ENCODE measurements around the gene MEGF6.

- TF ChIP-seq CTCF (IDR thresholded peaks at IDR 0.05) (no peak), EP300 (IDR thresholded peaks at IDR 0.05) (no peak)
These were observed 94.2 kb downstream of the MEGF6 start for GRCh38 chr1:3516911-3517675.

Measured in suprapubic skin (tissue), 3 donors.